Mesenchymal stem cell (in vitro differentiated cells and primary cell): ENCODE results near the gene TP73.
"Not testable (repeated sequence)": the region's sequence is repeated elsewhere in the genome, so short reads cannot be mapped to it uniquely, and the experiment has no call there.

Source experiments
- DNase-seq: peaks from one replicate; pipeline ENCODE4 v3.0.0-alpha.2; 2013
- H2AFZ ChIP-seq: one replicate; pipeline ENCODE4 v1.6.1; 2013; ENCODE audit warnings: low read depth, mild to moderate bottlenecking, control low read depth, inconsistent platforms, low read length, moderate library complexity
- H2AK5ac ChIP-seq: 2 replicates; pipeline ENCODE4 v1.6.1; 2013; ENCODE audit warnings: low read length, moderate library complexity, mild to moderate bottlenecking, inconsistent platforms; ENCODE audit not compliant: severe bottlenecking
- H2BK120ac ChIP-seq: one replicate; pipeline ENCODE4 v1.6.1; 2013; ENCODE audit warnings: low read depth, mild to moderate bottlenecking, inconsistent platforms, low read length, moderate library complexity
- H2BK12ac ChIP-seq, 2 experiments: one replicate each; pipeline ENCODE4 v1.6.1; 2013; ENCODE audit warnings: inconsistent platforms in 2 of 2, low read length in 2 of 2, mild to moderate bottlenecking in 2 of 2, moderate library complexity in 2 of 2, control low read depth in 1 of 2
- H2BK15ac ChIP-seq: one replicate; pipeline ENCODE4 v1.6.1; 2013; ENCODE audit warnings: mild to moderate bottlenecking, low read depth, inconsistent platforms; ENCODE audit not compliant: poor library complexity, severe bottlenecking
- H2BK5ac ChIP-seq: 2 replicates; pipeline ENCODE4 v1.6.1; 2013; ENCODE audit warnings: low read depth, mild to moderate bottlenecking, low read length, control low read depth, inconsistent platforms; ENCODE audit not compliant: poor library complexity, severe bottlenecking
- H3K14ac ChIP-seq, 2 experiments: one replicate each; pipeline ENCODE4 v1.6.1; 2013; ENCODE audit warnings: inconsistent platforms in 2 of 2, low read length in 2 of 2, control low read depth in 1 of 2, mild to moderate bottlenecking in 1 of 2, moderate library complexity in 1 of 2
- H3K18ac ChIP-seq, 2 experiments: one replicate each; pipeline ENCODE4 v1.6.1; 2013; ENCODE audit warnings: inconsistent platforms in 2 of 2, low read length in 2 of 2, control low read depth in 1 of 2, low read depth in 1 of 2, mild to moderate bottlenecking in 1 of 2
- H3K23ac ChIP-seq, 2 experiments: one replicate each; pipeline ENCODE4 v1.6.1; 2013; ENCODE audit warnings: inconsistent platforms in 2 of 2, low read length in 2 of 2, mild to moderate bottlenecking in 2 of 2, moderate library complexity in 2 of 2, control low read depth in 1 of 2
- H3K27ac ChIP-seq: 2 replicates; pipeline ENCODE4 v1.5.1; 2013; ENCODE audit warnings: mild to moderate bottlenecking, moderate library complexity, low read length, control low read depth, inconsistent platforms; ENCODE audit not compliant: poor library complexity, severe bottlenecking
- H3K27me3 ChIP-seq, 2 experiments: 2 replicates each; pipeline versions ENCODE4 v1.6.1 to v1.7.0; 2013; ENCODE audit warnings: low read length in 2 of 2, mild to moderate bottlenecking in 2 of 2, moderate library complexity in 2 of 2, control low read depth in 1 of 2, inconsistent platforms in 1 of 2; ENCODE audit not compliant: control insufficient read depth in 1 of 2, insufficient read depth in 1 of 2
- H3K36me3 ChIP-seq, 2 experiments: 2 replicates each; pipeline versions ENCODE4 v1.6.1 to v1.7.0; 2013; ENCODE audit warnings: low read length in 2 of 2, control low read depth in 1 of 2, inconsistent platforms in 1 of 2, low read depth in 1 of 2, mild to moderate bottlenecking in 1 of 2; ENCODE audit not compliant: insufficient read depth in 2 of 2, control insufficient read depth in 1 of 2
- H3K4ac ChIP-seq, 2 experiments: one replicate each; pipeline ENCODE4 v1.6.1; 2013; ENCODE audit warnings: inconsistent platforms in 2 of 2, low read length in 2 of 2, mild to moderate bottlenecking in 2 of 2, moderate library complexity in 2 of 2, control low read depth in 1 of 2, low read depth in 1 of 2
- H3K4me1 ChIP-seq: 2 replicates; pipeline ENCODE4 v1.6.1; 2013; ENCODE audit warnings: low read depth, low read length, control low read depth; ENCODE audit not compliant: control insufficient read depth, insufficient read depth
- H3K4me2 ChIP-seq: 2 replicates; pipeline ENCODE4 v1.6.1; 2013; ENCODE audit warnings: low read length, mild to moderate bottlenecking, inconsistent platforms; ENCODE audit not compliant: poor library complexity, severe bottlenecking
- H3K4me3 ChIP-seq, 2 experiments: 2 replicates each; pipeline versions ENCODE4 v1.5.1 to v1.7.0; 2013; ENCODE audit warnings: low read length in 2 of 2, mild to moderate bottlenecking in 2 of 2, control low read depth in 1 of 2, low read depth in 1 of 2; ENCODE audit not compliant: insufficient read depth in 1 of 2
- H3K79me1 ChIP-seq: replicated peaks from 2 replicates; pipeline ENCODE4 v1.6.1; 2013; ENCODE audit warnings: mild to moderate bottlenecking, control low read depth, low read length, inconsistent platforms; ENCODE audit not compliant: poor library complexity, severe bottlenecking
- H3K9ac ChIP-seq: 2 replicates; pipeline ENCODE4 v1.7.0; 2013; ENCODE audit warnings: mild to moderate bottlenecking, low read length, moderate library complexity
- H3K9me3 ChIP-seq: 2 replicates; pipeline ENCODE4 v1.7.0; 2013; ENCODE audit warnings: mild to moderate bottlenecking, low read length; ENCODE audit not compliant: control insufficient read depth
- H4K8ac ChIP-seq: one replicate; pipeline ENCODE4 v1.6.1; 2013; ENCODE audit warnings: inconsistent platforms, mild to moderate bottlenecking, low read length, moderate library complexity
- H4K91ac ChIP-seq: one replicate; pipeline ENCODE4 v1.6.1; 2013; ENCODE audit warnings: mild to moderate bottlenecking, low read length, inconsistent platforms
- WGBS: methylation state at CpG from one replicate; pipeline ENCODE4 v1.1.7; 2013; ENCODE audit warnings: mixed read lengths; 5-methylcytosine and 5-hydroxymethylcytosine counted together

Gene TP73

DNA sequence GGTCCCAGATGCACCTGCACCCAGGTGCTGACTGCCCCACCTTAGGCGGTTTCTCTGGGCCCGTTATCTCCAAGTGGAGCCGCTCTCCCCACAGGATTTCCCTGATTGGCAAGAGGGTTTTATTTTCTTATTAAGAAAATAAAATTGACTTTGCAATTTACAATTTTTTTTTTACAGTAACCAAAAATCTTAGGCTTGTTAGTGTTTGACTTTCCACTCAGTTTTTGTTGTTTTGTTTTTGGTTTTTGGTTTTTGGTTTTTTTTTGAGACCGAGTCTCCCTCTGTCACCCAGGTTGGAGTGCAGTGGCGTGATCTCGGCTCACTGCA is 95.2 kb downstream of the TP73 start:
- Histone ChIP-seq H3K4me3 (peak overlapping the region; percentile 79 to 85), H2BK12ac (no peak overlapping the region), H2BK15ac (no peak overlapping the region), H3K14ac (no peak overlapping the region), H3K4me2 (peak overlapping the region; percentile 97), H2BK120ac (no peak overlapping the region), H3K9me3 (no peaks in the 10 kb centered on the region), H3K9ac (peak overlapping the region; percentile 81), H3K23ac (no peak overlapping the region), H3K4ac (peak overlapping the region in 1 of 2 experiments; percentile 20), H2AK5ac (no peak overlapping the region), H4K91ac (no peak overlapping the region), H3K27me3 (peaks cover 16 to 23% of the 10 kb centered on the region in 2 experiments), H4K8ac (peak overlapping the region; percentile 45), H2AFZ (no peak overlapping the region), H3K79me1 (peaks cover 10% of the 10 kb centered on the region), H3K18ac (no peak overlapping the region), H2BK5ac (no peak overlapping the region), H3K36me3 (peaks cover 6 to 10% of the 10 kb centered on the region in 2 experiments), H3K27ac (no peak overlapping the region), H3K4me1 (peaks cover 29% of the 10 kb centered on the region)
- 90% methylated on average over 3 of the region's 6 CpGs for WGBS
- DNase-seq = no peak

DNA sequence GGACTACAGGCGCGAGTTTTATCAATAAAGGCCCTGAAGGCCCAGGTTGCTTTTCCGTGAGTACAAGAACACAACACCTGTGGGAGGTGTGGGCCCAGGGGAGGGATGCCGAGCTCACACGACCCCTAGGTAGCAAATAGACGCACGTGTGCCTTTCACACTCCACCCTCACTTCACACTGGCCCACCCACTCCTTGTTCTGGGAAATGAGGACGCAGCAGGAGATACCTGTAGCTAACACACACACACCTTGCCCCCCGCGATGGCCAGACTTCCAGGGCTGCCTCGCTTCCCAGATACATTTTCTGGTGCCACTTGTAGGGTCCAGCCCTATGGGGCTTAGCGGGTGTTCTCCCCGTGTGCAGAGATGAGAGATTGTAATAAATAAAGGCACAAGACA is 95.6 kb downstream of the TP73 start:
- WGBS = 84% methylated on average over 13 of the region's 13 CpGs

DNA sequence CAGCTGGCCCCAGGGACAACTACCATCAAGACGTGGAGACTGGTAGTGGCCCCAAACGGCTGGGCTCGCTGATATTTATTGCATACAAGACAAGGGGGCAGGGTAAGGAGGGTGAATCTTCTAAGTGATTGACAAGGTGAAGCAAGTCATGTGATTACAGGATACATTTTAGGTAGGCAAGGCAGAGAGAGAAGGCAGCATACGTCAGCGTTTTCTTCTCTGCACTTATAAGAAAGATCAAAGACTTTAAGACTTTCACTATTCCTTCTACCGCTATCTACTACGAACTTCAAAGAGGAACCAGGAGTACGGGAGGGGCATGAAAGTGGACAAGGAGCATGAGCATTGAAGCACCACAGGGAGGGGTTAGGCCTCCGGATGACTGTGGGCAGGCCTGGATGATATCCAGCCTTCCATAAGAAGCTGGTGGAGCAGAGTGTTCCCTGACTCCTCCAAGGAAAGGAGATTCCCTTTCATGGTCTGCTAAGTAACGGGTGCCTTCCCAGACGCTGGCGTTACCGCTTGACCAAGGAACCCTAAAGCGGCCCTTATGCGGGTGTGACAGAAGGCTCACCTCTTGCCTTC is 96.1 kb downstream of the TP73 start:
- H2BK120ac ChIP-seq, H3K4ac ChIP-seq, H4K8ac ChIP-seq, H4K91ac ChIP-seq, H2AFZ ChIP-seq, H2BK15ac ChIP-seq, H3K18ac ChIP-seq, H3K14ac ChIP-seq, H3K4me3 ChIP-seq, H3K27ac ChIP-seq, H3K9me3 ChIP-seq, H2AK5ac ChIP-seq, H2BK12ac ChIP-seq, H3K79me1 ChIP-seq, DNase-seq, H3K4me2 ChIP-seq, H3K9ac ChIP-seq, H3K23ac ChIP-seq, H2BK5ac ChIP-seq, H3K36me3 ChIP-seq: not testable (repeated sequence)
- Histone ChIP-seq H3K4me1 (peaks cover 26% of the 10 kb centered on the region), H3K27me3 (peaks cover 16 to 29% of the 10 kb centered on the region in 2 experiments)
- 85% methylated on average over 7 of the region's 15 CpGs for WGBS

More for the DNA sequence above, 95.6 kb downstream of the TP73 start:
- no peak overlapping the region for H2BK12ac ChIP-seq
- DNase-seq = no peak
- H4K8ac ChIP-seq = peak overlapping the region; percentile 76
- peaks cover 16 to 27% of the 10 kb centered on the region in 2 experiments for H3K27me3 ChIP-seq
- no peak overlapping the region for H2AFZ ChIP-seq
- no peak overlapping the region for H2BK15ac ChIP-seq
- H2AK5ac ChIP-seq = no peak overlapping the region
- no peak overlapping the region for H3K14ac ChIP-seq
- no peak overlapping the region for H4K91ac ChIP-seq
- H3K27ac ChIP-seq = no peak overlapping the region
- peaks cover 2 to 6% of the 10 kb centered on the region in 2 experiments for H3K36me3 ChIP-seq
- H3K4ac ChIP-seq = no peak overlapping the region
- no peak overlapping the region for H2BK120ac ChIP-seq
- H3K23ac ChIP-seq = no peak overlapping the region
- peak overlapping the region; percentile 81 for H3K9ac ChIP-seq
- H3K9me3 ChIP-seq = no peaks in the 10 kb centered on the region
- no peak overlapping the region for H3K4me2 ChIP-seq
- no peak overlapping the region for H3K18ac ChIP-seq
- H3K79me1 ChIP-seq = peaks cover 7% of the 10 kb centered on the region
- peak overlapping the region in 1 of 2 experiments; percentile 85 for H3K4me3 ChIP-seq
- peaks cover 26% of the 10 kb centered on the region for H3K4me1 ChIP-seq
- no peak overlapping the region for H2BK5ac ChIP-seq

DNA sequence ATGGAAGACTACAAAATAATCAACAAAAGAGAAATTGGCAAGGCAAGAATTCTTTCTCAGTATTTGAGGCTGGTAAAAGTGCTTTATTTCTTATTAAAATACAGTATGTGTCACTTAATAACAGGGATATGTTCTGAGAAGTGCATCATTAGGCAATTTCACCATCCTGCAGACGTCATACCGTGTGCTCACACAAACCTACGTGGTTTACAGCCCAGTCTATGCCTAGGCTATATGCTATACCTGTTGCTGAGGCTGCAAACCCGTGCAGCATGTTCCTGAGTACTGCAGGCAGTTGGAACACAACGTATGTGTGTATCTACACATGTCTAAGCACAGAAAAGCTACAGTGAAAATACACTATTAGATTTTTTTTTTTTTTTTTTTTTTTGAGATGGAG is 97.2 kb downstream of the TP73 start:
- peaks cover 25% of the 10 kb centered on the region for H3K4me1 ChIP-seq
- no peak overlapping the region for H3K4ac ChIP-seq
- no peak overlapping the region for H3K27ac ChIP-seq
- H3K9me3 ChIP-seq = no peaks in the 10 kb centered on the region
- no peak overlapping the region for H2AK5ac ChIP-seq
- H3K36me3 ChIP-seq = peaks cover 0 to 3% of the 10 kb centered on the region in 2 experiments
- H4K91ac ChIP-seq = no peak overlapping the region
- no peak overlapping the region for H2BK12ac ChIP-seq
- no peak overlapping the region for H3K18ac ChIP-seq
- no peak for DNase-seq
- peaks cover 4% of the 10 kb centered on the region for H3K79me1 ChIP-seq
- H2AFZ ChIP-seq = no peak overlapping the region
- no peak overlapping the region for H3K23ac ChIP-seq
- H2BK120ac ChIP-seq = no peak overlapping the region
- peaks cover 25 to 38% of the 10 kb centered on the region in 2 experiments for H3K27me3 ChIP-seq
- no peak overlapping the region for H3K14ac ChIP-seq
- H3K4me2 ChIP-seq = no peak overlapping the region
- no peak overlapping the region for H3K4me3 ChIP-seq
- 75% methylated on average over 4 of the region's 5 CpGs for WGBS
- H3K9ac ChIP-seq = no peak overlapping the region
- no peak overlapping the region for H2BK15ac ChIP-seq
- no peak overlapping the region for H4K8ac ChIP-seq
- no peak overlapping the region for H2BK5ac ChIP-seq
